A549 (cell line): ENCODE data around the gene GSE1.

Experiments used
- POLR2A ChIP-seq: IDR thresholded peaks from 2 replicates; pipeline ENCODE4 v1.6.1; 2012; ENCODE audit warnings: mild to moderate bottlenecking, low read length
- SREBF2 ChIP-seq: fragments of 450-650 bp; IDR thresholded peaks from 2 replicates; pipeline ENCODE4 v1.6.1; 2014; ENCODE audit warnings: mild to moderate bottlenecking, moderate library complexity
- TF ChIP-seq, protein P1 (sequence below): fragments of >200 bp; sonication (Bioruptor Twin); formaldehyde crosslinking; IDR thresholded peaks from 3 replicates; pipeline ENCODE4 v1.5.1; 2016

DNA sequence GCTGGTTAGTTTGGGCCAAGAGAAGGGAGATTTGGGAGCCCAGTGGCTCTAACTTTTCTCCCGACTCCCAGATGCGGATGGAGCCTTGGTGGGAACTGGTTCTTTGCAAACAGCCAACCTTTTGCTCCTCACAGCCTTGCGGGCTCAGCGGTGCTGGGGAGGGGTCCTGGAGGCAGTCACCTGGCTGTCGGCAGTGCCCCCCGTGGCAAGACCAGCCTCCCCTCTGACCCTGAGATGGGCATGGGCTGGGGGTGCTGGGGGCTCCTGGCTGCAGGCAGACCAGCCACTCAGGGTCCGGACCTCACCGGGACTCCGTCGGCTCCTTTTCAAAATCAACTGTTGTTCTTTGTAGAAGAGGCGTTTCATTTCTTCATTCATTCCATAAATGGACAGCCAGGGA is 21.7 kb upstream of the GSE1 start:
- TF ChIP-seq POLR2A (no peak), SREBF2 (no peak)
- TF ChIP-seq, protein P1, sequence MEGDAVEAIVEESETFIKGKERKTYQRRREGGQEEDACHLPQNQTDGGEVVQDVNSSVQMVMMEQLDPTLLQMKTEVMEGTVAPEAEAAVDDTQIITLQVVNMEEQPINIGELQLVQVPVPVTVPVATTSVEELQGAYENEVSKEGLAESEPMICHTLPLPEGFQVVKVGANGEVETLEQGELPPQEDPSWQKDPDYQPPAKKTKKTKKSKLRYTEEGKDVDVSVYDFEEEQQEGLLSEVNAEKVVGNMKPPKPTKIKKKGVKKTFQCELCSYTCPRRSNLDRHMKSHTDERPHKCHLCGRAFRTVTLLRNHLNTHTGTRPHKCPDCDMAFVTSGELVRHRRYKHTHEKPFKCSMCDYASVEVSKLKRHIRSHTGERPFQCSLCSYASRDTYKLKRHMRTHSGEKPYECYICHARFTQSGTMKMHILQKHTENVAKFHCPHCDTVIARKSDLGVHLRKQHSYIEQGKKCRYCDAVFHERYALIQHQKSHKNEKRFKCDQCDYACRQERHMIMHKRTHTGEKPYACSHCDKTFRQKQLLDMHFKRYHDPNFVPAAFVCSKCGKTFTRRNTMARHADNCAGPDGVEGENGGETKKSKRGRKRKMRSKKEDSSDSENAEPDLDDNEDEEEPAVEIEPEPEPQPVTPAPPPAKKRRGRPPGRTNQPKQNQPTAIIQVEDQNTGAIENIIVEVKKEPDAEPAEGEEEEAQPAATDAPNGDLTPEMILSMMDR = no peak
